Measurements from ENCODE around the gene GPR146. TPM values are rescaled to one million over a fixed set of nuclear protein-coding genes. Genes with fewer than 3 reads are reported as not detected.

GPR146 gene
- total RNA-seq, 1 donor from 2014 or later, result 1.2 TPM

GRCh38 chr7:1087465-1087814 is 43.1 kb downstream of the GPR146 start:
- peaks cover 26% of the 10 kb centered on the region for H3K4me1 Mint-ChIP-seq (ENCODE audit: unreplicated experiment)
- no peaks in the 10 kb centered on the region for H3K9me3 Mint-ChIP-seq
- no peak for TF ChIP-seq CTCF (conservative IDR thresholded peaks at IDR 0.05)
- H3K27ac Mint-ChIP-seq, result peak overlapping the region; percentile 84
- H3K4me3 Mint-ChIP-seq, result peak overlapping the region; percentile 86
- peaks cover under 1% of the 10 kb centered on the region for H3K36me3 Mint-ChIP-seq
- DNase-seq (ENCODE audit: extremely low spot score, unreplicated experiment), result no peak
- H3K27me3 Mint-ChIP-seq, result no peaks in the 10 kb centered on the region

GRCh38 chr7:1087952-1088920 is 43.9 kb downstream of the GPR146 start, which contains the start of gene GPER1:
GPER1 (plus strand) TSS chr7:1088113; CDS start chr7:1091729, 3,616 bp downstream.
- Mint-ChIP-seq H3K36me3 (peaks cover 4% of the 10 kb centered on the region), H3K4me1 (ENCODE audit: unreplicated experiment) (peaks cover 24% of the 10 kb centered on the region), H3K9me3 (no peaks in the 10 kb centered on the region), H3K4me3 (peak within 1 kb of the TSS; percentile 86), H3K27ac (peak within 1 kb of the TSS; percentile 84), H3K27me3 (no peaks in the 10 kb centered on the region)
- no peak for DNase-seq (ENCODE audit: extremely low spot score, unreplicated experiment)
- no peak for TF ChIP-seq CTCF (conservative IDR thresholded peaks at IDR 0.05)

- Mint-ChIP-seq H3K27ac (no peak overlapping the region), H3K4me1 (ENCODE audit: unreplicated experiment) (peaks cover 26% of the 10 kb centered on the region)
These were observed 45.9 kb downstream of the GPR146 start for GRCh38 chr7:1090236-1090635.

GRCh38 chr7:1090686-1091643 is 46.6 kb downstream of the GPR146 start:
- TF ChIP-seq CTCF (conservative IDR thresholded peaks at IDR 0.05), result no peak
- no peak overlapping the region for H3K4me3 Mint-ChIP-seq
- no peak overlapping the region for H3K27ac Mint-ChIP-seq
- no peaks in the 10 kb centered on the region for H3K9me3 Mint-ChIP-seq
- H3K4me1 Mint-ChIP-seq (ENCODE audit: unreplicated experiment), result peaks cover 34% of the 10 kb centered on the region
- peaks cover 4% of the 10 kb centered on the region for H3K36me3 Mint-ChIP-seq
- H3K27me3 Mint-ChIP-seq, result no peaks in the 10 kb centered on the region
- no peak for DNase-seq (ENCODE audit: extremely low spot score, unreplicated experiment)

More at GRCh38 chr7:1090236-1090635, 45.9 kb downstream of the GPR146 start:
- no peak for DNase-seq (ENCODE audit: extremely low spot score, unreplicated experiment)
- Mint-ChIP-seq H3K27me3 (no peaks in the 10 kb centered on the region), H3K4me3 (no peak overlapping the region), H3K9me3 (no peaks in the 10 kb centered on the region), H3K36me3 (peaks cover 4% of the 10 kb centered on the region)
- no peak for TF ChIP-seq CTCF (conservative IDR thresholded peaks at IDR 0.05)

- H3K36me3 Mint-ChIP-seq, result peaks cover 4% of the 10 kb centered on the region
- TF ChIP-seq CTCF (conservative IDR thresholded peaks at IDR 0.05), result no peak
- peak overlapping the region; percentile 4 for H3K27ac Mint-ChIP-seq
- peaks cover 40% of the 10 kb centered on the region for H3K4me1 Mint-ChIP-seq (ENCODE audit: unreplicated experiment)
- no peak for DNase-seq (ENCODE audit: extremely low spot score, unreplicated experiment)
- no peaks in the 10 kb centered on the region for H3K27me3 Mint-ChIP-seq
- H3K9me3 Mint-ChIP-seq, result no peaks in the 10 kb centered on the region
- no peak overlapping the region for H3K4me3 Mint-ChIP-seq
These were observed 47.3 kb downstream of the GPR146 start for GRCh38 chr7:1091644-1092027.
